ENCODE data around the gene CCL26. TPM values are rescaled to one million over a fixed set of nuclear protein-coding genes. Genes with fewer than 3 reads are reported as not detected.

CCL26 gene
- total RNA-seq (2016; rRNA removed; fragmentation: Illumina TruSeq; extraction: Trizol), result not detected in 2 replicates
- not detected in 2 replicates for total RNA-seq (2016; cell fraction: cytosol; rRNA removed; fragmentation: Illumina TruSeq; extraction: Trizol; ENCODE audit: low read depth)
- total RNA-seq (2016; cell fraction: insoluble cytoplasmic fraction; rRNA removed; fragmentation: Illumina TruSeq; extraction: Trizol), result 0.26 TPM in 1 of 2 replicates, not detected in the other
- not detected in 2 replicates for total RNA-seq (2016; cell fraction: membrane; rRNA removed; fragmentation: Illumina TruSeq; extraction: Trizol)
- not detected in 2 replicates for total RNA-seq (2016; cell fraction: nucleus; rRNA removed; fragmentation: Illumina TruSeq; extraction: Trizol)
- 0.16 TPM in 2 replicates for polyA plus RNA-seq (2011; rRNA removed)
- polyA plus RNA-seq (2011; cell fraction: cytosol; rRNA removed), result not detected in 2 replicates
- polyA plus RNA-seq (2011; cell fraction: nucleus; rRNA removed), result not detected in 2 replicates
- not detected in 2 replicates for polyA plus RNA-seq (2012)
- not detected in 2 replicates for polyA plus RNA-seq (2016; cell fraction: cytosol; fragmentation: Illumina TruSeq; extraction: Trizol; ENCODE audit: low read depth)
- not detected in 2 replicates for polyA plus RNA-seq (2016; cell fraction: insoluble cytoplasmic fraction; fragmentation: Illumina TruSeq; extraction: Trizol; ENCODE audit: low read depth)
- polyA plus RNA-seq (2016; cell fraction: membrane; fragmentation: Illumina TruSeq; extraction: Trizol; ENCODE audit: low read depth), result not detected in 2 replicates
- polyA plus RNA-seq (2016; cell fraction: nucleus; fragmentation: Illumina TruSeq; extraction: Trizol; ENCODE audit: insufficient read depth, low read depth), result not detected in 2 replicates
- polyA minus RNA-seq (2011; rRNA and poly(A)+ RNA removed; ENCODE audit: low replicate concordance), result 2.8 TPM in 1 of 2 replicates, not detected in the other
- polyA minus RNA-seq (2011; cell fraction: cytosol; rRNA and poly(A)+ RNA removed), result not detected in 2 replicates
- not detected in 2 replicates for polyA minus RNA-seq (2011; cell fraction: nucleus; rRNA and poly(A)+ RNA removed)
- Bru-seq, nascent RNA, result not detected
- BruChase-seq, experiment 1, labeled RNA remaining after a 6-hour chase, result percentile 5 among the genes with signal in this experiment
- not detected for BruChase-seq, experiment 2, labeled RNA remaining after a 2-hour chase
- long read RNA-seq, experiment 1, partial matches to known transcripts, result 0 of 1 reads
- long read RNA-seq, experiment 1, other reads (novel, unspliced or antisense), result 0 of 1 reads
- long read RNA-seq, experiment 2, result 0 reads

GRCh38 chr7:75772081-75773077 is at the start of gene CCL26:
TSS of gene CCL26 (minus strand) at chr7:75772211. CDS start at chr7:75772176, 35 bp downstream.
- Histone ChIP-seq H3K27ac (ENCODE audit: extremely low read length, insufficient read depth, low read length) (no peak within 1 kb of the TSS), H3K4me1 (ENCODE audit: insufficient read depth, low read length) (peaks cover 20% of the 10 kb centered on the region), H3K27me3 (ENCODE audit: control insufficient read depth in 1 of 2, insufficient read depth in 2 of 2, low read length in 2 of 2) (peaks cover 0 to 3% of the 10 kb centered on the region in 2 experiments; a peak in 1 of 5 replicates), H3K9me3 (ENCODE audit: low read length) (no peaks in the 10 kb centered on the region), H4K20me1 (ENCODE audit: insufficient read depth, low read length) (no peaks in the 10 kb centered on the region), H3K9ac (ENCODE audit: insufficient read depth, low read depth, low read length) (no peak within 1 kb of the TSS), H3K79me2 (ENCODE audit: insufficient read depth, low read length) (no peaks in the 10 kb centered on the region), H3K36me3 (replicated peaks in 1 of 2; ENCODE audit: control insufficient read depth in 1 of 2, insufficient read depth in 2 of 2, low read length in 2 of 2) (no peaks in the 10 kb centered on the region), H3K4me2 (ENCODE audit: low read depth, low read length) (peak within 1 kb of the TSS; percentile 23; the same call in 1 of the 2 replicates), H2AFZ (ENCODE audit: low read length) (no peak within 1 kb of the TSS), H3K4me3 (replicated peaks in 1 of 3; ENCODE audit: insufficient read depth in 1 of 3, low read depth in 2 of 3, low read length in 3 of 3) (no peak within 1 kb of the TSS)
- ChIA-PET POLR2A (no interaction called here), CTCF (ENCODE audit: low intra/inter-chr PET ratio, low total read pairs) (no interaction called here)
- DNase-seq (ENCODE audit: low spot score) (peak; percentile 71), FAIRE-seq (peak; percentile 32), ATAC-seq (peak; percentile 34; the same call in 2 of the 3 replicates)
- WGBS (ENCODE audit: low lambda C conversion rate), result 12% methylated on average over 9 of the region's 9 CpGs
- no TSS peak for BruUV-seq (replicated peaks)
- in situ Hi-C loops (cut with HindIII; ENCODE audit: extremely low pct_ligation_motif_present, low pct_unique_long_range_greater_than_20kb), result no loop called here
- intact Hi-C loops (cut with micrococcal nuclease; ENCODE audit: unreplicated experiment), result no loop called here
- TF ChIP-seq ZNF770 (CRISPR knock-in tag; IDR thresholded peaks at IDR 0.05) (peak; percentile 96), KDM5B (CRISPR knock-in tag; IDR thresholded peaks at IDR 0.05; ENCODE audit: borderline replicate concordance) (no peak), ARID5B (CRISPR knock-in tag; IDR thresholded peaks at IDR 0.05) (no peak), KDM4B (CRISPR knock-in tag; IDR thresholded peaks at IDR 0.05) (no peak), CEBPG (CRISPR knock-in tag; IDR thresholded peaks at IDR 0.05) (no peak), SOX13 (IDR thresholded peaks at IDR 0.05) (no peak), SOX13 (CRISPR knock-in tag; conservative IDR thresholded peaks at IDR 0.05 in 1 of 2, IDR thresholded peaks at IDR 0.05 in 1 of 2) (peak in 1 of 2 experiments; percentile 39; a peak in 1 of 4 replicates), CSRNP1 (CRISPR knock-in tag; IDR thresholded peaks at IDR 0.05) (no peak)

All from HepG2 (cell line).